Ishikawa (cell line): ENCODE data around the gene FNDC1.

Source experiments
- CEBPB ChIP-seq: IDR thresholded peaks from 2 replicates; pipeline ENCODE4 v1.6.1; 2012
- CREB1 ChIP-seq: IDR thresholded peaks from 2 replicates; pipeline ENCODE4 v1.6.1; 2012; ENCODE audit warnings: low read depth
- EGR1 ChIP-seq: IDR thresholded peaks from 2 replicates; pipeline ENCODE4 v1.6.1; 2012
- EP300 ChIP-seq: IDR thresholded peaks from 2 replicates; pipeline ENCODE4 v1.6.1; 2012; ENCODE audit warnings: borderline replicate concordance
- FOXM1 ChIP-seq: IDR thresholded peaks from 2 replicates; pipeline ENCODE4 v1.6.1; 2012; ENCODE audit warnings: low read depth, borderline replicate concordance
- NFIC ChIP-seq: IDR thresholded peaks from 2 replicates; pipeline ENCODE4 v1.6.1; 2012
- RAD21 ChIP-seq: IDR thresholded peaks from 2 replicates; pipeline ENCODE4 v1.6.1; 2012; ENCODE audit warnings: low read depth
- TAF1 ChIP-seq: IDR thresholded peaks from 2 replicates; pipeline ENCODE4 v1.6.1; 2012; ENCODE audit warnings: low read depth, mild to moderate bottlenecking
- TCF12 ChIP-seq: IDR thresholded peaks from 2 replicates; pipeline ENCODE4 v1.6.1; 2012; ENCODE audit warnings: low read depth
- TEAD4 ChIP-seq: IDR thresholded peaks from 2 replicates; pipeline ENCODE4 v1.6.1; 2012
- USF1 ChIP-seq: IDR thresholded peaks from 2 replicates; pipeline ENCODE4 v1.6.1; 2012
- YY1 ChIP-seq: IDR thresholded peaks from 2 replicates; pipeline ENCODE4 v1.6.1; 2012; ENCODE audit warnings: low read depth
- ZBTB7A ChIP-seq: IDR thresholded peaks from 2 replicates; pipeline ENCODE4 v1.6.1; 2012; ENCODE audit warnings: low read depth
- TF ChIP-seq, protein P1 (sequence below): IDR thresholded peaks from 2 replicates; pipeline ENCODE4 v1.6.1; 2012
- TF ChIP-seq, protein P2 (sequence below): IDR thresholded peaks from 2 replicates; pipeline ENCODE4 v1.6.1; 2012; ENCODE audit warnings: low read depth, mild to moderate bottlenecking

The FNDC1 gene

GRCh38 chr6:159305804-159306537 lies 136.8 kb downstream of the FNDC1 start:
- TF ChIP-seq, protein P1, sequence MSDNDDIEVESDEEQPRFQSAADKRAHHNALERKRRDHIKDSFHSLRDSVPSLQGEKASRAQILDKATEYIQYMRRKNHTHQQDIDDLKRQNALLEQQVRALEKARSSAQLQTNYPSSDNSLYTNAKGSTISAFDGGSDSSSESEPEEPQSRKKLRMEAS = no peak
- TF ChIP-seq TAF1 = no peak
- no peak for TF ChIP-seq ZBTB7A
- TF ChIP-seq, protein P2, sequence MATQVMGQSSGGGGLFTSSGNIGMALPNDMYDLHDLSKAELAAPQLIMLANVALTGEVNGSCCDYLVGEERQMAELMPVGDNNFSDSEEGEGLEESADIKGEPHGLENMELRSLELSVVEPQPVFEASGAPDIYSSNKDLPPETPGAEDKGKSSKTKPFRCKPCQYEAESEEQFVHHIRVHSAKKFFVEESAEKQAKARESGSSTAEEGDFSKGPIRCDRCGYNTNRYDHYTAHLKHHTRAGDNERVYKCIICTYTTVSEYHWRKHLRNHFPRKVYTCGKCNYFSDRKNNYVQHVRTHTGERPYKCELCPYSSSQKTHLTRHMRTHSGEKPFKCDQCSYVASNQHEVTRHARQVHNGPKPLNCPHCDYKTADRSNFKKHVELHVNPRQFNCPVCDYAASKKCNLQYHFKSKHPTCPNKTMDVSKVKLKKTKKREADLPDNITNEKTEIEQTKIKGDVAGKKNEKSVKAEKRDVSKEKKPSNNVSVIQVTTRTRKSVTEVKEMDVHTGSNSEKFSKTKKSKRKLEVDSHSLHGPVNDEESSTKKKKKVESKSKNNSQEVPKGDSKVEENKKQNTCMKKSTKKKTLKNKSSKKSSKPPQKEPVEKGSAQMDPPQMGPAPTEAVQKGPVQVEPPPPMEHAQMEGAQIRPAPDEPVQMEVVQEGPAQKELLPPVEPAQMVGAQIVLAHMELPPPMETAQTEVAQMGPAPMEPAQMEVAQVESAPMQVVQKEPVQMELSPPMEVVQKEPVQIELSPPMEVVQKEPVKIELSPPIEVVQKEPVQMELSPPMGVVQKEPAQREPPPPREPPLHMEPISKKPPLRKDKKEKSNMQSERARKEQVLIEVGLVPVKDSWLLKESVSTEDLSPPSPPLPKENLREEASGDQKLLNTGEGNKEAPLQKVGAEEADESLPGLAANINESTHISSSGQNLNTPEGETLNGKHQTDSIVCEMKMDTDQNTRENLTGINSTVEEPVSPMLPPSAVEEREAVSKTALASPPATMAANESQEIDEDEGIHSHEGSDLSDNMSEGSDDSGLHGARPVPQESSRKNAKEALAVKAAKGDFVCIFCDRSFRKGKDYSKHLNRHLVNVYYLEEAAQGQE = no peak
- TF ChIP-seq USF1 = no peak
- TF ChIP-seq EGR1 = no peak
- TF ChIP-seq CEBPB = no peak
- no peak for TF ChIP-seq FOXM1
- TF ChIP-seq RAD21 = no peak

- TF ChIP-seq EP300 (no peak), CEBPB (no peak), YY1 (no peak), CREB1 (no peak), TCF12 (no peak), RAD21 (no peak), NFIC (no peak), TAF1 (no peak), ZBTB7A (no peak)
- TF ChIP-seq, protein P1 = no peak
- TF ChIP-seq, protein P2 = no peak
These were observed 138.1 kb downstream of the FNDC1 start for GRCh38 chr6:159307246-159307790.

DNA sequence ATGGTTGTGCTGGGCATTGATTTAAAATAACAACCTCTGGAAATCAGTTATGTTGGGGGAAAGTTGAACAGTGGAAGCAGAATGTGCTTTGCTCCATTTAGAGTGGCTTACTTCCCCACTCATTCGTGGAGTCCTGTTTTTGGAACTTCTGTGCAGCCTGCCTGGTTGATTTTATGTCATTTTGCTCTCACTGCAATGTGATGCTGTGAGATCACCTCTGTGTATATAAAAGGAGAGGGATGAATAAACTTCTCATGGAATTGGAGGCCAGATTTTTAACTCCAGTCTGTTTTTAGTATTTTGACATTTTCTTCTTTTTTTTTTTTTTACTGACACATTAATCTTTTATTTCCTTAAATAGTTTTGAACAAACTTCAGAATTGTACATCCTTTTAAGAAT lies 139.0 kb downstream of the FNDC1 start:
- TF ChIP-seq EP300 (no peak), TCF12 (no peak), NFIC (no peak), ZBTB7A (no peak), USF1 (no peak), CREB1 (no peak), CEBPB (no peak), TEAD4 (no peak), FOXM1 (no peak), EGR1 (no peak)
- TF ChIP-seq, protein P1 = no peak
- TF ChIP-seq, protein P2 = no peak

DNA sequence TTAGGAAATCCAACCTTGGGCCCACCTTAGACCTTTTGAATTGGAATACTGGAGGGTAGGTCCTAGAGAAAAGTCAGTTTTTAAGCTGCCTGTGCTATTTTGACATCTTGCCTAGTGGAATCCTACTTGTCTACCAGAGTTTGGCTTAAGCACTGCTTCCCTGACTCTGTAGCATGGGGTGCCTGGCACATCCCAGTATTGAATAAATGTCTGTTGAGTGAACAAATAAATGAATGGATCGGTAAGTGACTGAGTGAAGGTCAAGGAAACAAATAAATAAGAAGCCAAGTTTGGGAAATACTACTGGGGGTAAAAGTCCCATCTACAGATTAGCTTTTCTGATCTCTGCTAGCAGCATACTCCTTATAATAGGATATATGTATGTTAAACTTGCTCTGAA lies 140.5 kb downstream of the FNDC1 start:
- TF ChIP-seq, protein P1 = no peak
- TF ChIP-seq TAF1 (no peak), ZBTB7A (no peak), EGR1 (no peak), EP300 (no peak), USF1 (no peak), FOXM1 (no peak), YY1 (no peak), TEAD4 (no peak), RAD21 (no peak), CREB1 (no peak), CEBPB (no peak), NFIC (no peak), TCF12 (no peak)
- TF ChIP-seq, protein P2 = no peak
